ENCODE data around the gene BAIAP2. TPM values are rescaled to one million over a fixed set of nuclear protein-coding genes. Genes with fewer than 3 reads are reported as not detected.

BAIAP2 gene
- total and polyA plus RNA-seq, 12 donors: 9.5 to 25.8 (median 15.6) TPM

DNA sequence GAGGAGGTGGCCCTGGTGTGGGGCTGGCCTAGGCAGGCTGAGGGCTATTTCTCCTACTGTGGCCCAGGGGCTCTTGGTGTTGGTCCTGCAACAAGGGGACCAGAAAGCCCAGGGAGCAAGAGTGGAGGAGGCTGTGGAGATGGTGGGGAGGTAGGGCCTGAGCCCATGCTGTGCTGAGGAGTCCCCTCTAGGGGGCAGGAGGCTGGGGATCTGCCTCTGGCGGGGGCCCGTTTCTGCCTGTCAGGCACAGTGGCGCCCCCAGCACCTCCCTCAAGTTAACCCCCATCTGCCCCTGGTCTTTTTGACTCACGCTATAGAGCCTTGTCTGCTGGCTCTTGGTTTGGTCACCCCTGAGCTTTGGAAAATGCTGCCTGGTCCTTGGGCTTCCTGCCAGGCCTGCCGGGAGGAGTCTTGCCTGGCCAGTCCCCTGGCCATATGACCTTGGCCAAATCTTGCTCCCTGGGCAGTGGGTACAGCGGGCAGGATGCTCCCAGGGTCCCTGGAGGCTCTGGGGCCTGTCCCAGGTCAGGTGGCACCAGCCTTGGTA lies 5.9 kb downstream of the BAIAP2 start:
- Histone ChIP-seq H3K9me3 (no peaks in the 10 kb centered on the region), H3K4me1 (peaks cover 36 to 94% (median 82%) of the 10 kb centered on the region in 9 donors), H3K27ac (no peak overlapping the region), H3K4me3 (no peak overlapping the region), H3K36me3 (no peaks in the 10 kb centered on the region), H3K27me3 (peaks cover 0 to 13% (median 0%) of the 10 kb centered on the region in 7 donors)
- TF ChIP-seq, protein P1, sequence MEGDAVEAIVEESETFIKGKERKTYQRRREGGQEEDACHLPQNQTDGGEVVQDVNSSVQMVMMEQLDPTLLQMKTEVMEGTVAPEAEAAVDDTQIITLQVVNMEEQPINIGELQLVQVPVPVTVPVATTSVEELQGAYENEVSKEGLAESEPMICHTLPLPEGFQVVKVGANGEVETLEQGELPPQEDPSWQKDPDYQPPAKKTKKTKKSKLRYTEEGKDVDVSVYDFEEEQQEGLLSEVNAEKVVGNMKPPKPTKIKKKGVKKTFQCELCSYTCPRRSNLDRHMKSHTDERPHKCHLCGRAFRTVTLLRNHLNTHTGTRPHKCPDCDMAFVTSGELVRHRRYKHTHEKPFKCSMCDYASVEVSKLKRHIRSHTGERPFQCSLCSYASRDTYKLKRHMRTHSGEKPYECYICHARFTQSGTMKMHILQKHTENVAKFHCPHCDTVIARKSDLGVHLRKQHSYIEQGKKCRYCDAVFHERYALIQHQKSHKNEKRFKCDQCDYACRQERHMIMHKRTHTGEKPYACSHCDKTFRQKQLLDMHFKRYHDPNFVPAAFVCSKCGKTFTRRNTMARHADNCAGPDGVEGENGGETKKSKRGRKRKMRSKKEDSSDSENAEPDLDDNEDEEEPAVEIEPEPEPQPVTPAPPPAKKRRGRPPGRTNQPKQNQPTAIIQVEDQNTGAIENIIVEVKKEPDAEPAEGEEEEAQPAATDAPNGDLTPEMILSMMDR (IDR thresholded peaks at IDR 0.05): peak in 6 of 9 donors; percentile 24 to 44 (median 28)
- intact Hi-C loops (cut with DNase I): no loop called here
- DNase-seq: no peak
- no peak for ATAC-seq
- WGBS, 2 donors: 60 to 61% methylated on average over 6 of the region's 6 CpGs

DNA sequence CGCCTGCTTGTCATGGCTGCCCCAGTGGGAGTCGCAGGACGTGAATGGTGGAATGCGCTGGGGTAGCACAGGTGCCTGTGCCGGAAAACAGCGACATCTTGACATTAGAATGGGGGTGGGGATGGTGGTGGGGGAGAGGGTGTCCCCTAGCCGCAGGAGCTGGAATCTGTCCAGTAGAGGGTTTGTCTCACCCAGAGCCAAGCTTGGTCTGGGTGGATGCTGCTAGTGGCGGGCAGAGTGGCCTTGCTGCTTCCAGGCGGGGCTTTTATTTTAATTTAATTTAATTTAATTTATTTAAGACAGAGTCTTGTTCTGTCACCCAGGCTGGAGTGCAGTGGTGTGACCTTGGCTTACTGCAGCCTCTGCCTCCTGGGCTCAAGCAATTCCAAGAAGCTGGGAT lies 7.7 kb downstream of the BAIAP2 start:
- intact Hi-C loops (cut with DNase I): no loop called here
- Histone ChIP-seq H3K27me3 (no peaks in the 10 kb centered on the region), H3K4me1 (peaks cover 32 to 92% (median 78%) of the 10 kb centered on the region in 9 donors), H3K27ac (peak overlapping the region in 2 of 10 donors; percentile 90), H3K4me3 (no peak overlapping the region), H3K9me3 (no peaks in the 10 kb centered on the region), H3K36me3 (no peaks in the 10 kb centered on the region)
- whole genome bisulfite sequencing, 2 donors: 96% methylated on average over 9 of the region's 9 CpGs
- ATAC-seq (no peak), DNase-seq (no peak)
- TF ChIP-seq, protein P1 (IDR thresholded peaks at IDR 0.05): no peak

DNA sequence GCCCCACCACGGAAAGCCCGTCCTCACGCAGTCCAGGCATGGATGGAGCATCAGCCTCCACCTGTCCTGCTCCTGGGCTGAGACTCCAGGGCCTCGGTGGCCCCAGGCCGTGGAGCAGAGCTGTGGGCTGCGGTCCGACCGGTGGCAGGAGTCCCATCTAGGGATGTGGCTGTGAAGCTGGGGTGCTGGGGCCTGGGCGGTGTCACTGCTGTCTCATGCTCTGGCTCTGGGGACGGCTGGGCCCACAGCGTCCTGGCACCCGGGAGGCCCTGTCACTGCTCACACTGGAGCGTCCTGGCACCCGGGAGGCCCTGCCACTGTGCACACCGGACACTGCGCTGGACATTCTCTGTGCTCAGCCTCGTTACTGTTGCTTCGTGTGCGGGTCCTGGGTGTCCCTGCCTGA lies 8.4 kb downstream of the BAIAP2 start:
- H3K36me3 ChIP-seq: no peaks in the 10 kb centered on the region
- peaks cover 28 to 92% (median 77%) of the 10 kb centered on the region in 9 donors for H3K4me1 ChIP-seq
- H3K4me3 ChIP-seq: peak overlapping the region in 2 of 10 donors; percentile 7 to 32
- H3K9me3 ChIP-seq: no peaks in the 10 kb centered on the region
- peak overlapping the region; percentile 45 to 90 (median 74) for H3K27ac ChIP-seq
- TF ChIP-seq, protein P1 (IDR thresholded peaks at IDR 0.05): no peak
- ATAC-seq (no peak), DNase-seq (peak in 1 of 2 donors; percentile 10)
- no peaks in the 10 kb centered on the region for H3K27me3 ChIP-seq
- intact Hi-C loops (cut with DNase I): no loop called here
- 80 to 83% methylated on average over 19 of the region's 19 CpGs for WGBS, 2 donors

DNA sequence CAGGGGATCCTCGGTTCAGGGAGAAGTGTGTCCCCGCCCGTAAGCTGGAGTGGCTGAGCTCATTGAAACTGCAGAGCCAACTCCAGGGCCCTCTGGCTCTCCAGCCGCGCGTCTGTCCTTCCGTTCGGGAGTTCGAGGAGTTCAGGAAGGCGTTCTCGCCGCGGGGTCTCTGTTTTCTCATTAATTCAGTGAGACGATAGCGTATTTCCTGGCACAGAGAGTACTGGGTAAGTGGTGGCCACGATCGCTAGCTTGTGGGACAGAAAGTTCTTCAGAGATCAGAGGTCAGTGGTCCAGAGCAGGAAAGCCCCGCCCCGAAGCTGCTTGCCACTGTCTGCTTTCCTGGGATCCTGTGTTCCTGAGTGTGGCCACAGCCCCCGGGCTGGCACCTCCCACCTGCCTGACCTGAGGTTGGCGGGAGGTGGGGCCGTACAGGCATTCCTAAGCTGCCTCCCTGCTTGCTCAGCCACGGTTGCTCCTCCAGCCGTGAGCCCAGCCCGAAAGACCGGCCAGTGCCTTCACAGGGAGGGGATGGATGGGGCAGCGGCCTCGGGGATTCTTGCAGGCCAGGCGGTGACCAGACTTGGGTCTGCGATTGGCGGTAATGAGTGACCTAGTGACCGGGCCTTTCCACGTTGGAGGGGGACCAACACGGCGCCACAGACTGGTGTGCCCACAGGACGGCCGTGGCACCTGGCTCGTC lies 8.9 kb downstream of the BAIAP2 start:
- ATAC-seq (peak in 7 of 8 donors; percentile 7 to 55 (median 16)), DNase-seq (peak in 1 of 2 donors; percentile 34)
- Histone ChIP-seq H3K9me3 (no peaks in the 10 kb centered on the region), H3K4me3 (peak overlapping the region in 3 of 10 donors; percentile 17 to 33 (median 32)), H3K27me3 (no peaks in the 10 kb centered on the region), H3K36me3 (no peaks in the 10 kb centered on the region), H3K4me1 (peaks cover 26 to 92% (median 77%) of the 10 kb centered on the region in 9 donors), H3K27ac (peak overlapping the region; percentile 52 to 90 (median 78))
- TF ChIP-seq, protein P1 (IDR thresholded peaks at IDR 0.05): no peak
- 57 to 65% methylated on average over 38 of the region's 38 CpGs for WGBS, 2 donors
- intact Hi-C loops (cut with DNase I): no loop called here

Data from heart right ventricle (tissue), 16 donors.